CD1c-positive myeloid dendritic cell (primary cell): Measurements from ENCODE around the gene LRP2.

Experiments used
- DNase-seq: peaks from one replicate; pipeline ENCODE4 v3.0.0-alpha.2; 2016; ENCODE audit errors: extremely low spot score

LRP2 gene

DNA sequence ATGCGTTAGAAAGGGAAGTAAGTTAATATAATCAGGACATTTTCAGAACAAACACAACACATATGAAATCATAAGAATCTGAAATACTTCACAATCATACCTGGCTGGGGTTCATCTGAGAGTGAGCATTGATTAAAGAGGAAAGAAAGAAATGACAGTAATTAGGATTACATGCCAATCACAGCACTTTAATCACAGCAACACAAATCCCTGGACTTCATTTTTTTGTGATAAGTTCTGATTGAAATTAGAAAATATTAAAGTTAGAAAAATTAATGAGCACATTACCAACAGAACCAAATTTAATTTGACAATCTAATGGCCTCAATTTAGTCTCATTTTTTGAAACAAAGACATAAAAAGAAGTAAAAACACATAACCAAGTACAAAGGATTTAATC lies 121.9 kb downstream of the LRP2 start:
- DNase-seq, result no peak

DNA sequence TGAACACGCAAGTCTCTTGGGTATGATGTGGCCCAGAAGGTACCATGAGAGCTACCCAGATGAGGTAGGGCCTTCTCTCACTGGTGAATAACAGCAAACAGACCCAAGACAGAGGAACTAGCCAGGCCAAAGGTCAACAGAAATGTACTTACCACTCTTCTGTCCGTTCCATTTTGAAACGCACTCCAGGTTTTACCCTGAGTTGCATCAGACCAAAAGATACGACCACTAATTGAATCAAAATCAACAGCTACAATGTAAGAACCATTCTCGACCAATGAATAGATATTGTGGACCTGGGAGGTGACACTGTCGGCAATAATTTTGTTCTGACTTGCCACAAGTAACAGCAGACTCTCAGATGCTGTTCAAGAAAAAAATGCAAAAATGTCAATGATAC lies 124.4 kb downstream of the LRP2 start:
- DNase-seq, result no peak

DNA sequence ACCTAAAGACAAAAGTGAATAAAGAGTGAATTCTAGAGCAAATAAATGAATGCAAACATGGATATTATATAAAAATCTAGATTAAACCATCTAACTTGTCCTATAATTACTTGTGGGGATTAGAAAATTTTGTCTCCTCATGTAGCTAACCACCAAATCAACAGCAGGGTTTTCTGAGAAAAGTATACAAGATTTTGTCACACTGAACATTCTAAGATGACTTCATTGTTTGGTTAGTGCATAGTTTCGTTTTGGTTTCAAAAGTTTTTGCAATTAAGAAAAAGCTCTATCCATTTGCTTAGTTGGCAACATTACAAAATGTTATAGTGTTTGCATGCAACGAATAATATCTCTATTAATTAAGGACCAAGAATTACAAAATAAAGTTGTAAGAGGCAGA lies 125.0 kb downstream of the LRP2 start:
- no peak for DNase-seq

DNA sequence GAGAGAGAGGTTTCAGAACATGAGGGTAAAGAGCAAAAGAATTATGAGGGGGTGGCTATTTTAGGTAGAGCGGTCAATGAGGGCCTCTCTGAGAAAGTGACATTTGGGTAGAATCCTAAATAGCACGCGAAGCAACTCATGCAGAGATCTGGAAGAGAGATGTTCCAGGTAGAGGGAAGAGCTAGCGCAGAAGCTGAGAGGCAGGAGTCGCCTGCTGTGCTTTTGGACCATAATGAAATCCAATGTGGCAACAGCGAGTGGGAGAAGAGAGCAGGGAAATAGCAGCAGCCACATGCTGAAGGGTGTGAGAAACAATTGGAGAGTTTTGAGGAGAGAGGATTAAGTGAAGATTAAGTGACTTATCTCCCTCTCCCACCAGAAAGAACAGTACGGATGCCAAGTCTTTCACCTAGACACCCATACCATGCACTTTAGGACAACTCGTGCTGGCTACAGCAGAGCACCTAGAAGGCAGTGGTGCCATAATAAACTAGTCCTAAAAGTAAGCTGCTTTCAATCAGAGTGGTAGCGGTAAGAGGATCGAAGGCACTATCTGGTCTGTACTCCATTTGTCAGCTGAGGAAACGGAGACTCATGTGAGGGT lies 129.7 kb downstream of the LRP2 start:
- DNase-seq, result no peak

- DNase-seq, result no peak
Observed at GRCh38 chr2:169230204-169230603, 132.1 kb downstream of the LRP2 start.

GRCh38 chr2:169229590-169229989 lies 132.7 kb downstream of the LRP2 start:
- no peak for DNase-seq

DNA sequence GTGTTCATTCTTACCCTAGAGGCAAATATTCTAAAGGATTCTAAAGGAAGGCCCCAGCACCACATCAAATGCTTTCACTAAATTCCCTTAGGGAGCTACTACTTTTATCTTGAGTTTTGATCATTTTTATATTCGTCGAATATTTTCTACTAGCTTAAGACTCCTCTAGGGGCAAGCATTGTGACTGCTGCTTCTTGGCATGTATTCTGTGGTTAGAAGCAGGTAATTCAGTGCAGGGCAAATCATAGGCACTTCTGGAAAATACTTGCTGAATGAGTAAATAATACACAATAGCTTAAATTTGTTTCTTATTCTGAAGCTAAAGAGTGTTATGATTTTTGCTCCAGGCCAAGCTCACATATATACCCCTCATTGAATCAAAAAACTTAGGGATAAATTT lies 136.4 kb downstream of the LRP2 start:
- DNase-seq, result no peak

GRCh38 chr2:169225233-169225750 lies 137.0 kb downstream of the LRP2 start:
- no peak for DNase-seq

DNA sequence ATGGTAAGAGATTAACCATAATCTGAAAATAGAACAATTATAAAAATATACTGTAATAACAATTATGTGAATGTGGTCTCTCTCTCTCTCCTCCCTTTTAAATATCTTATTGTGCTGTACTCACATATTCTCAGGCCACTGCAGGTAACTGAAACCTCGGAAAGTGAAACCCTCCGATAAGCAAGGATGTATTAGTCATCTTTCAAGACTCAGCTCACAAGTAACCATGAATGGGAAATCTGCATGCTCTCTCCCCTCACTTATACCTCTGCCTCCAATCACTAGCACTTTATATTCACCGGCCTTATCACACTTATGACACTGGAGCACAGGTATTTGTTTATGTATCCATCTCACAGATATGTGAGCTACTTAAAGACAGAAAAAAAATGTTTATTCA lies 139.7 kb downstream of the LRP2 start:
- DNase-seq, result no peak

GRCh38 chr2:169221745-169222369 lies 140.5 kb downstream of the LRP2 start:
- DNase-seq, result no peak

DNA sequence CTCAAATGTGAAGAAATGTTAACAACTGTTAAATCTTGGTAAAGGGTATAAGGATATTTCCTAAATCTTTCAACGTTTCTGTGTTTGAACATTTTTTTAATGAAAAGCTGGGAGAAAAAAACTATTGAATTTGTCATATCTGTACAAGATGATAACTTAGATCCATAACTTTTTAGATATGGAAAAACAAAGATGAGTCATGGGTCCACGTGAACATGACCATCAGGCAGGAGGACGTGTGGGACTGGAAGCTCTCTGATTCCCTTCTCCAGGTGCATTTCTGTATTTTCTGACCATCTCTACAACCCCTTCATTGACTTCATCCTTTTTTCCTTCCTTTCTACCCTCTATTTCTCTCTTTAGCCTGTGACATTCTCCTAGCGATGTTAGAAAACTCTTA lies 151.4 kb downstream of the LRP2 start:
- no peak for DNase-seq

- no peak for DNase-seq
Observed at GRCh38 chr2:169208026-169208425, 154.3 kb downstream of the LRP2 start.

DNA sequence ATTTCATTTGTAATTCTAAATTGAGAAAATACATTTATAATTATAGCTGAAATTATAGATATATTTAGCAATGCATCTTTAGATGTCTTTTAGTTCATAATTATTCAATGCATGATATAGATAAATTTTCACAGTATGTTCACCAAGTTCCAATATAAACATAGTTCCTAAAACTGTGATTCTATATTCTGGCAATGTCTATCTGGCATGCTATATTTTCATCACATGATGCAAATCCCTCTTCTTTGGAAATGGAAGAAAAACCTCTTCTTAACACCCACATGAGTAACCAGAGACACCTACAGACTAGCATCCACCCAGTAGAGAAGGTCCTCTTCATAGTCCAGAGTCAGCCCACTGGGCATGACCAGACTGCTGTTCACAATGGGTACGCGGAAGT lies 157.2 kb downstream of the LRP2 start:
- no peak for DNase-seq

DNA sequence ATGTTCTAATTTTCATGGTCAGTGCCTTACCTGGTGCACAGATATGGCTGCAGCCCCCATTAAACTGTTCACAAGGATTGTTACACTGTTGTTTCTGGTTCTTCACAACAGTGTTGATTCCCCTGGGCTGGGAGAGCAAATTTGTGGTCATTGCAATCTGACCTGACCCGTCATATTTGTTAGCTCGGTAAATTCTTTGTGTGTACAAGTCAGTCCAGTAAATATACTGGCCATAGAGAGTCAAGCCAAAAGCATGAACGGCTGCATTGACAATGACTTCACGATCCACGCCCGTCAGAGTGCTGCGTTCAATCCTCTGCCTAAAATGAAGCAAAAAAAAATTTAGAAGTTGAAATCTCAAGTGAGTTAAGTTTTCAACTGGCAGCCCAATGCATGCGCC lies 158.4 kb downstream of the LRP2 start:
- no peak for DNase-seq

- no peak for DNase-seq
Observed at GRCh38 chr2:169200756-169201155, 161.6 kb downstream of the LRP2 start.

GRCh38 chr2:169193618-169194017 lies 168.7 kb downstream of the LRP2 start:
- no peak for DNase-seq

DNA sequence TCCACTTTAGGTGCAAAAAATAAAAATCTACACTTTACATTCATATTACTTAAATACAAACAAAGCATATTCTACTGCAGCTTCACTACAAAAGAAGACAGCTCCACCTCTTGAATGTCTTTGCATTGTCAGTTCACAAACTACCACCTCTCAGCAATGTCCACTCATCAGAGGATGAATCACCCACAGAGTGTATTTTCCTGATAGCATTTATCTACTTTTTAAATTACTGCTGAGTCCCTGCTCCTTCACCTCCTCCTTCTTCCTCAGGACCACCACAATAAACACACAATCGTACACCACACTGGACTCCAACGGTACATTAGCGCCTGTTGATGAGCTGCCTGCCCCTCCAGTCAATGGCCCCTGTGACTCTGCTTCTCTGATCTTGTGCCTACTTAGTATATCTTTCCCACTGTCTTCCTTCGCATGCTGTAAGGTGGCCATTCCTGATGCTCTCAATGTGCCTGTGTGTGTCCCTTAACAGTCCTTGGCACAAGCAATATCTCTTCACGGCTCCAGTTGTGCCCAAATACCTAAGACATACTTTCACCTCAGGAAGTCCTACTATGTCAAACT lies 172.0 kb downstream of the LRP2 start:
- no peak for DNase-seq

- no peak for DNase-seq
Observed at GRCh38 chr2:169189132-169189531, 173.2 kb downstream of the LRP2 start.

DNA sequence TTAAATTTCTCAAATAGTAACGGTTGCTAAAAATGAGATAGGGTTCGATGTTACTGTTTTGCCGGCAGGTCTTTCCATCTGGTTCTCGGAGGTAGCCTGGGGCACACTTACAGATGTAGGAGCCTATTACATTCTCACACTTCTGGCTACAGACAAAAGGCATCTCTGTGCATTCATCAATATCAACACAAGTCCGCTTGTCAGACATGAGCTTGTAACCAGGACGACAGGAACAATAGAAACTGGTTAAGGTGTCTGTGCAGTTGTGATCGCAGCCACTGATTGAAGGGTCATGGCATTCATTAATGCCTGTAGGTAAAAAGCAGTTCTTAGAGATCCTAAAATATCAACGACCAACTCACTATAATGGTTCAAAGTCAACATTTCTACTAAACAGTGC lies 176.6 kb downstream of the LRP2 start:
- no peak for DNase-seq

GRCh38 chr2:169184074-169184473 lies 178.3 kb downstream of the LRP2 start:
- no peak for DNase-seq

DNA sequence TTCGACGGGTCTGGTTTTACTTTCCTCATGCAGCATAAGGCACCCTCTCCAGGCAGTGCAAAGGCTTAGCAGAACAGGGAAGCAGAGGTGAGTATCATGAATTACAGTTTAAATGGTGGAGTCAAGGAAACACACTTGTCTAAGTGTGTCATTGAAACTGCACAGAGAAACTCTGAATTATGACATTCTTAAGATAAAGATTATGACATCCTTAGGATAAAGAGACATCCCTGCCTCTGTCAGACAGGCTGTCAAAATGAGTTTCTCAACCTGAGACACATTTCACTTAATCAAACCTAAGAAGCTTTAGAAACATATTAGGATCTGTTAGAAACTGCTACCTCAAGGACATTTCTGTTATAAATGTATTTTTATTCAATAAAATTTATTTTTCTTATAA lies 179.8 kb downstream of the LRP2 start:
- no peak for DNase-seq

- no peak for DNase-seq
Observed at GRCh38 chr2:169178804-169179390, 183.4 kb downstream of the LRP2 start.

DNA sequence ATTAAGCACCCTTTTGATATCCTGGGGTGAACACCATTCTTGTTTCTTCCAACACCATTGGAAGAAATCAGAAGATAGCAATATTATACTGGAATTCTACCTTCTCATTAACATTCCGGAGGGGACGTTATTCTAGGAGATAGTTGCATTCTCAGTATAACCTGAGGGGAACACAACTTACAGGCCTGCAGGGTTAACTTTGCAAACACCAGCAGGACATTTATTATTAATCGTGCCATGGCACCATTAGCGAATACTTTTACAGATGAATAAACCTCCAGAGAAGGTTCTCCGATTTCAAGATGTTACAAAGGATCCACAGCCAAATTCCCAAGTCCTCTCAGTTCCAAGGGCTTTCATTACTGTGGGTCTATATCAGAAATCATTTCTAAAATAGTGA lies 184.0 kb downstream of the LRP2 start:
- no peak for DNase-seq
